A673 (cell line): Measurements from ENCODE around the gene TMEM169.

Experiments used
- CTCF ChIP-seq: fragments of 300-800, 200-600 bp; sonication (generic); conservative IDR thresholded peaks from 2 replicates; pipeline ENCODE4 v1.5.1; 2017; ENCODE audit warnings: low read depth, mild to moderate bottlenecking, antibody characterized with exemption, low read length, moderate library complexity, mixed read lengths
- EZH2 ChIP-seq: fragments of 200-600 bp; sonication (generic); IDR thresholded peaks from 2 replicates; pipeline ENCODE4 v1.6.1; 2017; ENCODE audit warnings: borderline replicate concordance, low read depth, mild to moderate bottlenecking, mixed read lengths, antibody characterized with exemption, low read length; ENCODE audit not compliant: poor library complexity, severe bottlenecking

- TF ChIP-seq CTCF (0 out of 2 replicates have a peak, but pooled peaks have one; percentile 21), EZH2 (no peak)
Measured at GRCh38 chr2:216130346-216130971, 48.7 kb downstream of the TMEM169 start.
